Gastroesophageal sphincter (tissue), 4 donors: ENCODE results near the gene CFAP92. TPM values are rescaled to one million over a fixed set of nuclear protein-coding genes. Genes with fewer than 3 reads are reported as not detected.

ENCODE experiments used
- ATAC-seq: fragments of 150-250 bp; one replicate; pipeline ENCODE4 v1.9.1; 2016; ENCODE audit warnings: mild to moderate bottlenecking, moderate library complexity
- H3K27ac ChIP-seq, 4 donors: fragments of 200-600 bp; sonication (generic) in 3 of 4; 1 replicate in 3 of 4; 2 replicates in 1 of 4; pipeline ENCODE4 v1.5.1; 2016 to 2019
- H3K27me3 ChIP-seq: fragments of 200-600 bp; sonication (generic); one replicate; pipeline ENCODE4 v1.5.1; 2019
- H3K36me3 ChIP-seq, 2 donors: fragments of 200-600 bp; sonication (generic); one replicate each; pipeline ENCODE4 v1.5.1; 2019; ENCODE audit warnings: control low read depth in 1 of 2
- H3K4me1 ChIP-seq, 3 donors: fragments of 200-600 bp; sonication (generic); 1 replicate in 2 of 3; 2 replicates in 1 of 3; pipeline ENCODE4 v1.5.1; 2016 to 2019; ENCODE audit warnings: control low read depth in 2 of 3
- H3K4me3 ChIP-seq, 2 donors: fragments of 200-600 bp; sonication (generic); one replicate each; pipeline ENCODE4 v1.5.1; 2019; ENCODE audit warnings: mild to moderate bottlenecking in 1 of 2, moderate library complexity in 1 of 2
- H3K9me3 ChIP-seq, 3 donors: fragments of 200-600 bp; sonication (generic); one replicate each; pipeline ENCODE4 v1.5.1; 2017 to 2019; ENCODE audit warnings: control low read depth in 2 of 3
- EP300 ChIP-seq: sonication (generic); formaldehyde crosslinking; IDR thresholded peaks from one replicate; pipeline ENCODE4 v1.6.1; 2017; ENCODE audit warnings: antibody characterized with exemption, mild to moderate bottlenecking
- POLR2A ChIP-seq, 2 donors: fragments of 450-650 bp; IDR thresholded peaks; one replicate each; pipeline ENCODE4 v1.6.1; 2017; ENCODE audit warnings: antibody characterized with exemption in 2 of 2, mild to moderate bottlenecking in 2 of 2, moderate library complexity in 1 of 2
- POLR2AphosphoS5 ChIP-seq: sonication (generic); formaldehyde crosslinking; IDR thresholded peaks from one replicate; pipeline ENCODE4 v1.6.1; 2017; ENCODE audit warnings: antibody characterized with exemption
- WGBS, 2 donors: methylation state at CpG; one replicate each; pipeline ENCODE4 v1.1.5; 2018; ENCODE audit warnings: low coverage in 1 of 2; 5-methylcytosine and 5-hydroxymethylcytosine counted together
- small RNA-seq, 4 donors: library from RNA; depleted of rRNA; stranded (forward); fragments of <200 nt; gene quantifications; one replicate each; pipeline ENCODE3, GENCODE V24; 2016
- total RNA-seq, 4 donors: library from RNA; depleted of rRNA; stranded (reverse); fragments of >200 nt; gene quantifications; one replicate each; pipeline ENCODE4 v1.1.0, GENCODE V29; 2016
- TF ChIP-seq, protein P1 (sequence below), 4 experiments: fragments of 200-600 bp in 2 of 4; fragments of 450-650 bp in 2 of 4; sonication (generic) in 1 of 4; IDR thresholded peaks; one replicate each; pipeline ENCODE4 v1.5.1; 2017 to 2019; ENCODE audit warnings: antibody characterized with exemption in 4 of 4, mild to moderate bottlenecking in 2 of 4, moderate library complexity in 2 of 4

The CFAP92 gene
- total RNA-seq, 4 donors from 2014 or later: 0.96 to 3.3 (median 2.3) TPM

DNA sequence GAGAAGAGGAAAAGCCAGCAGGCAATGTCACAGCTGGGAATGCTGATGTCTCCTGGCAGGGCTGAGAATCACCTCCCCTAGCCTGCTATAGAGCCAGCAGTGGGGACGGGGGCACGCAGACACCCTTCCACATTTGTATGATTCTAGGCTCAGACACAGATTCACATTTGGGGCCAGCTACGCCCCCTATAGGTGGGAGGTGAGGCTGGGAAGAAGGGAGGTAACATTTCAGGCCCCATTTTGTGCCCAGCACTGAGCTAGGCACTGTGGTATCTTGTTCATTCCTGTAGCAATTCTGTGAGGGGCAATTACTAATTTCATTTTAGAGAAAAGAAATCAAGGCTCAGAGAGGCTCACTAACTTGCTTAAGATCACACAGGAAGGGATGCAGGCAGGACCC lies 130.3 kb downstream of the CFAP92 start:
- peaks cover 0 to 10% (median 0%) of the 10 kb centered on the region in 3 donors for H3K4me1 ChIP-seq
- no peak overlapping the region for H3K4me3 ChIP-seq
- H3K9me3 ChIP-seq: peaks cover 0 to 24% (median 3%) of the 10 kb centered on the region in 3 donors
- H3K36me3 ChIP-seq: no peaks in the 10 kb centered on the region
- no peak overlapping the region for H3K27ac ChIP-seq
- WGBS, 2 donors: 45 to 73% methylated on average over 2 of the region's 3 CpGs
- no peak for ATAC-seq
- TF ChIP-seq EP300: no peak
- TF ChIP-seq POLR2A (IDR thresholded peaks at IDR 0.05): no peak
- TF ChIP-seq, protein P1, sequence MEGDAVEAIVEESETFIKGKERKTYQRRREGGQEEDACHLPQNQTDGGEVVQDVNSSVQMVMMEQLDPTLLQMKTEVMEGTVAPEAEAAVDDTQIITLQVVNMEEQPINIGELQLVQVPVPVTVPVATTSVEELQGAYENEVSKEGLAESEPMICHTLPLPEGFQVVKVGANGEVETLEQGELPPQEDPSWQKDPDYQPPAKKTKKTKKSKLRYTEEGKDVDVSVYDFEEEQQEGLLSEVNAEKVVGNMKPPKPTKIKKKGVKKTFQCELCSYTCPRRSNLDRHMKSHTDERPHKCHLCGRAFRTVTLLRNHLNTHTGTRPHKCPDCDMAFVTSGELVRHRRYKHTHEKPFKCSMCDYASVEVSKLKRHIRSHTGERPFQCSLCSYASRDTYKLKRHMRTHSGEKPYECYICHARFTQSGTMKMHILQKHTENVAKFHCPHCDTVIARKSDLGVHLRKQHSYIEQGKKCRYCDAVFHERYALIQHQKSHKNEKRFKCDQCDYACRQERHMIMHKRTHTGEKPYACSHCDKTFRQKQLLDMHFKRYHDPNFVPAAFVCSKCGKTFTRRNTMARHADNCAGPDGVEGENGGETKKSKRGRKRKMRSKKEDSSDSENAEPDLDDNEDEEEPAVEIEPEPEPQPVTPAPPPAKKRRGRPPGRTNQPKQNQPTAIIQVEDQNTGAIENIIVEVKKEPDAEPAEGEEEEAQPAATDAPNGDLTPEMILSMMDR (IDR thresholded peaks at IDR 0.05): no peak
- no peak for TF ChIP-seq POLR2AphosphoS5
- no peaks in the 10 kb centered on the region for H3K27me3 ChIP-seq

- Histone ChIP-seq H3K27ac (no peak overlapping the region), H3K4me1 (peaks cover 0 to 10% (median 0%) of the 10 kb centered on the region in 3 donors), H3K4me3 (no peak overlapping the region), H3K9me3 (peaks cover 0 to 33% (median 3%) of the 10 kb centered on the region in 3 donors), H3K27me3 (no peaks in the 10 kb centered on the region), H3K36me3 (no peaks in the 10 kb centered on the region)
- 60 to 83% methylated on average over 1 of the region's 6 CpGs for WGBS, 2 donors
- TF ChIP-seq POLR2A (IDR thresholded peaks at IDR 0.05): no peak
- TF ChIP-seq, protein P1 (IDR thresholded peaks at IDR 0.05): no peak
- no peak for TF ChIP-seq EP300
- no peak for TF ChIP-seq POLR2AphosphoS5
- no peak for ATAC-seq
These were observed 132.4 kb downstream of the CFAP92 start for GRCh38 chr3:128861491-128861890.

Small RNA genes lying within 50 kb of the gene (small RNA-seq; reads per million reads assigned to genes)
- 0 reads per million in 4 donors for gene AC112484.4

Other genes with a start within 250 kb of the CFAP92 start
- 10 to 100 TPM; 32.4 to 44.0 (median 38.7) TPM for gene ACAD9, start 114.5 kb downstream of the CFAP92 start, total RNA-seq
- 10 to 100 TPM in 1 of 4 donors, 1 to 10 TPM in 3; 4.8 to 10.3 (median 6.5) TPM for gene EFCC1, start 7.2 kb upstream of the CFAP92 start, total RNA-seq
- not detected for gene GP9, start 66.7 kb upstream of the CFAP92 start, total RNA-seq
- gene RAB43, start 127.7 kb upstream of the CFAP92 start, total RNA-seq: 10 to 100 TPM; 10.3 to 17.9 (median 15.7) TPM
- 10 to 100 TPM; 22.6 to 30.4 (median 25.7) TPM for gene ISY1, start 167.0 kb upstream of the CFAP92 start, total RNA-seq
- gene CNBP, start 189.8 kb upstream of the CFAP92 start, total RNA-seq: 100 to 1,000 TPM; 420 to 667 (median 590) TPM